ENCODE measurements around the gene C1orf174. TPM values are rescaled to one million over a fixed set of nuclear protein-coding genes. Genes with fewer than 3 reads are reported as not detected.

Gene C1orf174
- total RNA-seq, 2 donors from 2014 or later: 14.8 to 15.6 TPM

DNA sequence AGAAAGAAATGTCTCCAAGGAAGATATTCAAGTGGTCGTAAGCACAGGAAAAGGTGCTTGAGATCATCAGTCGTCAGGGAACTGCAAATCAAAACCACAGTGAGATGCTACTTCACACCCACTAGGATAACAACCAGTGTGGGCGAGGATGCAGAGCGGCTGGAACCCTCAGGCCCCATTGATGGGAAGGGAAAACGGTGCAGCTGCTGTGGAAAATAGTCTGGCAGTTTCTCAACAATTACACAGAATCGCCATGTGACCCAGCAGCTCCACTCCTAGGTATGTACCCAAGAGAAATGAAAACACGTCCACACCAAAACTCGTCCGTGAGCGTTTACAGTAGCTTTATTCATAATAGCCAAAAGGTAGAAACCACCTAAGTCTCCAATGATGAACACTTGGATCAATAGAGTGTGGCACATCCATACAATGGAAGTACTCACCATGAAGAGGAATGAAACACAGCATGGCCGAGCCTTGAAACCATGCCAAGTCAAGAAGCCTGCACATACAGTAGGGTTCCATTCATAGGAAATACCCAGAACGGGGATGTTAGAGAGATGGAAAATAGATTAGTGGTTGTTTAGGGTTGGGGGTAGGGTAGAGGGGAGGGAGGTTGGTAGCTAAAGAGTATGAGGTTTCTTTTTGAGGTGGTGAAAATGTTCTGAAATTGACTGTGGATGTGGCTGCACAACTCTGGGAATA, 36.7 kb downstream of the C1orf174 start:
- no peak for ATAC-seq
- no peaks in the 10 kb centered on the region for H3K36me3 ChIP-seq (replicated peaks in 1 of 2; ENCODE audit: insufficient read depth in 1 of 2, low read depth in 2 of 2)
- intact Hi-C loops (cut with DNase I): no loop called here
- no peaks in the 10 kb centered on the region for H3K27me3 ChIP-seq
- peaks cover 14% of the 10 kb centered on the region for H3K4me1 ChIP-seq
- DNase-seq: no peak
- no peaks in the 10 kb centered on the region for H3K9me3 ChIP-seq
- 79 to 89% methylated on average over 12 of the region's 12 CpGs for WGBS, 2 donors
- TF ChIP-seq, protein P1, sequence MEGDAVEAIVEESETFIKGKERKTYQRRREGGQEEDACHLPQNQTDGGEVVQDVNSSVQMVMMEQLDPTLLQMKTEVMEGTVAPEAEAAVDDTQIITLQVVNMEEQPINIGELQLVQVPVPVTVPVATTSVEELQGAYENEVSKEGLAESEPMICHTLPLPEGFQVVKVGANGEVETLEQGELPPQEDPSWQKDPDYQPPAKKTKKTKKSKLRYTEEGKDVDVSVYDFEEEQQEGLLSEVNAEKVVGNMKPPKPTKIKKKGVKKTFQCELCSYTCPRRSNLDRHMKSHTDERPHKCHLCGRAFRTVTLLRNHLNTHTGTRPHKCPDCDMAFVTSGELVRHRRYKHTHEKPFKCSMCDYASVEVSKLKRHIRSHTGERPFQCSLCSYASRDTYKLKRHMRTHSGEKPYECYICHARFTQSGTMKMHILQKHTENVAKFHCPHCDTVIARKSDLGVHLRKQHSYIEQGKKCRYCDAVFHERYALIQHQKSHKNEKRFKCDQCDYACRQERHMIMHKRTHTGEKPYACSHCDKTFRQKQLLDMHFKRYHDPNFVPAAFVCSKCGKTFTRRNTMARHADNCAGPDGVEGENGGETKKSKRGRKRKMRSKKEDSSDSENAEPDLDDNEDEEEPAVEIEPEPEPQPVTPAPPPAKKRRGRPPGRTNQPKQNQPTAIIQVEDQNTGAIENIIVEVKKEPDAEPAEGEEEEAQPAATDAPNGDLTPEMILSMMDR (IDR thresholded peaks at IDR 0.05): no peak
- TF ChIP-seq POLR2A (IDR thresholded peaks at IDR 0.05): no peak
- H3K27ac ChIP-seq: no peak overlapping the region
- H3K4me3 ChIP-seq: no peak overlapping the region

GRCh38 chr1:3858231-3858981, 41.7 kb downstream of the C1orf174 start:
- H3K27ac ChIP-seq: peak overlapping the region in 3 of 4 donors; percentile 73 to 84 (median 83)
- 49 to 66% methylated on average over 27 to 30 of the region's 34 CpGs for WGBS, 2 donors
- no peak for ATAC-seq

DNA sequence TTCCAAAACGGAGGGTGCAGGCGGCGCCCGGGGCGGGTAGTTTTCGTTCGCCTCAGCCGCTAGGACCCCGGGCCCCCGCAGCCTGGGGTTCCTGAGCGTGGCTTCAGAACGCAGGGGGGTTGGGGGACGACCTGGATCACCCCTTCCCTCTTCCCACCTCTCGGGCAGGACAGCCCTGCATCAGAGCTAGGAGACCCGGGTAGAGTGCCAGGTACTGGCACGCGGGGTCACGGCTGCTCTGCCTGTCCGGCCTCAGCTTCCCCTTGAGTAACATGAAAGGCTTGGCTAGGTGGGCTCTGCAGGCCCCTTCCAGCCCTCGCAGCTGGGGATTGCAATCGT, 42.3 kb downstream of the C1orf174 start:
- WGBS, 2 donors: 2 to 3% methylated on average over 6 to 20 of the region's 21 CpGs
- Histone ChIP-seq H3K36me3 (replicated peaks in 1 of 2; ENCODE audit: insufficient read depth in 1 of 2, low read depth in 2 of 2) (no peaks in the 10 kb centered on the region), H3K4me1 (peaks cover 36% of the 10 kb centered on the region), H3K27ac (peak overlapping the region; percentile 44 to 84 (median 78)), H3K4me3 (peak overlapping the region; percentile 61 to 83), H3K9me3 (no peaks in the 10 kb centered on the region), H3K27me3 (no peaks in the 10 kb centered on the region)
- TF ChIP-seq POLR2A (IDR thresholded peaks at IDR 0.05): no peak
- TF ChIP-seq, protein P1 (IDR thresholded peaks at IDR 0.05): no peak
- peak; percentile 1 for ATAC-seq
- peak in 1 of 4 donors; percentile 27 for DNase-seq
- intact Hi-C loops (cut with DNase I): no loop called here

More at GRCh38 chr1:3858231-3858981, 41.7 kb downstream of the C1orf174 start:
- DNase-seq: peak; percentile 23 to 45 (median 35)
- H3K27me3 ChIP-seq: no peaks in the 10 kb centered on the region
- TF ChIP-seq POLR2A (IDR thresholded peaks at IDR 0.05): no peak
- TF ChIP-seq, protein P1 (IDR thresholded peaks at IDR 0.05): no peak
- no peaks in the 10 kb centered on the region for H3K36me3 ChIP-seq (replicated peaks in 1 of 2; ENCODE audit: insufficient read depth in 1 of 2, low read depth in 2 of 2)
- H3K4me1 ChIP-seq: peaks cover 36% of the 10 kb centered on the region
- H3K9me3 ChIP-seq: no peaks in the 10 kb centered on the region
- peak overlapping the region; percentile 61 to 83 for H3K4me3 ChIP-seq
- intact Hi-C loops (cut with DNase I): no loop called here

DNA sequence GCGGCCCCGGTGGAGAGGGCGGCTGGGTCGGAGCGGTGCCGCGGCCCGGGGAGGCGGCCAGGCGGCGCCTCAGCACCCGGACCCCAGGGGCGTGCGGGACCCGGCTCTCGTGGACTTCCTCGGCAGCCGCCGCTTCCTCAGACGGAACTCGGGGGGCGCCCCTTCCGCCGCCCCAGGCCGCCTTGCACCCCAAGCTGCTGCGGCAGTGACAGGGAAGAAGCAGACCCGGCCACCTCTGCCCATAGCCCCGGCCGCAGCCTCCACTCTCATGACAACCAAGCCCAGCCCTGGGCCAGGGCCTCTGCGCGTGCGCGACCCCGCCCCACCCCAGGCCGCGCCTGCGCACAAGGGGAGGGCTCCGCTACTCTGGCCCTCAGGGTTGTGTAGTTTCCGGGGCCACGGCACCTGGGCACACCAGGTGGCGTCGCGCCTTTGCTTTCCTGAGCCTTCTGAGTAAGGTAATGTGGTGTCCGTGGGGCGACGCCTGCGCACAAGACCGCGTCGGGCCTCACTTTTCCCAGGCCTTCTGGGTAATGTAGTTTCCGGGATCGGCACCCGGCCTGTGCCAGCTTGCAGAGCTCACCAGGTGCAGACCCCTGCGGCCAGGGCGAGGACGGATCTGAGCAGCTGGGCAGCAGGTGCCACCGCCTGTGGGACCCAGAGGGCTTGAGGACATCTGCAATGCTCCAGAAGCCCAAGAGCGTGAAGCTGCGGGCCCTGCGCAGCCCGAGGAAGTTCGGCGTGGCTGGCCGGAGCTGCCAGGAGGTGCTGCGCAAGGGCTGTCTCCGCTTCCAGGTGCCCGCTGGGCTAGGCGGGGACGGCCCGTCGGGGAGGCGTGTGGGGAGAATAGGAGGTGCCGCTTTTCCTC, 42.9 kb downstream of the C1orf174 start, which contains the start of the genes CEP104 and DFFB:
Gene CEP104 (minus strand): TSS at position 289 of the 868 bp plus-strand sequence. CDS start 4,804 bp downstream, outside the sequence.
Gene DFFB (plus strand): TSS at position 554 of the 868 bp plus-strand sequence. CDS start 128 bp downstream, at position 682.
- Histone ChIP-seq H3K27me3 (no peaks in the 10 kb centered on the region), H3K4me1 (peaks cover 36% of the 10 kb centered on the region), H3K27ac (peak within 1 kb of the TSS; percentile 73 to 84 (median 81)), H3K9me3 (no peaks in the 10 kb centered on the region), H3K36me3 (replicated peaks in 1 of 2; ENCODE audit: insufficient read depth in 1 of 2, low read depth in 2 of 2) (no peaks in the 10 kb centered on the region), H3K4me3 (peak within 1 kb of the TSS; percentile 61 to 83)
- peak; percentile 39 to 78 (median 78) for TF ChIP-seq POLR2A (IDR thresholded peaks at IDR 0.05)
- TF ChIP-seq, protein P1 (IDR thresholded peaks at IDR 0.05): peak in 6 of 7 experiments; percentile 22 to 69 (median 50)
- intact Hi-C loops (cut with DNase I): no loop called here
- ATAC-seq (peak; percentile 97), DNase-seq (peak; percentile 98 to 100 (median 99))
- 0% methylated on average over 12 to 69 of the region's 73 CpGs for WGBS, 2 donors

Data from body of pancreas (tissue), 4 donors.